IMR-90 (cell line): Measurements from ENCODE around the gene SEMA4F.

ENCODE experiments used
- CEBPB ChIP-seq: IDR thresholded peaks from 2 replicates; pipeline ENCODE4 v1.6.1; 2012; ENCODE audit warnings: low read depth, low read length, improper control_type of control experiment
- ELK1 ChIP-seq: fragments of 150-350 bp; IDR thresholded peaks from 2 replicates; pipeline ENCODE4 v1.6.1; 2016; ENCODE audit warnings: low read depth, mild to moderate bottlenecking, low read length, moderate library complexity, borderline replicate concordance
- FOS ChIP-seq: fragments of 150-350 bp; IDR thresholded peaks from 2 replicates; pipeline ENCODE4 v1.6.1; 2016; ENCODE audit warnings: low read depth, low read length
- MAFK ChIP-seq: IDR thresholded peaks from 2 replicates; pipeline ENCODE4 v1.6.1; 2012; ENCODE audit warnings: low read depth, low read length, improper control_type of control experiment
- MAZ ChIP-seq: IDR thresholded peaks from 2 replicates; pipeline ENCODE4 v1.6.1; 2012; ENCODE audit warnings: low read depth, mild to moderate bottlenecking, low read length, improper control_type of control experiment, moderate library complexity, borderline replicate concordance
- MXI1 ChIP-seq: IDR thresholded peaks from 2 replicates; pipeline ENCODE4 v1.6.1; 2012; ENCODE audit warnings: low read depth, mild to moderate bottlenecking, low read length, moderate library complexity, borderline replicate concordance
- NFE2L2 ChIP-seq: fragments of 150-350 bp; IDR thresholded peaks from 2 replicates; pipeline ENCODE4 v1.6.1; 2016; ENCODE audit warnings: low read depth, mild to moderate bottlenecking, low read length
- POLR2A ChIP-seq: IDR thresholded peaks from 2 replicates; pipeline ENCODE4 v1.6.1; 2012; ENCODE audit warnings: mild to moderate bottlenecking, low read depth, low read length
- RAD21 ChIP-seq: IDR thresholded peaks from 2 replicates; pipeline ENCODE4 v1.6.1; 2012; ENCODE audit warnings: low read length, improper control_type of control experiment
- RCOR1 ChIP-seq: IDR thresholded peaks from 2 replicates; pipeline ENCODE4 v1.6.1; 2012; ENCODE audit warnings: mild to moderate bottlenecking, low read length, improper control_type of control experiment; ENCODE audit not compliant: insufficient replicate concordance
- SMC3 ChIP-seq: fragments of 150-350 bp; IDR thresholded peaks from 2 replicates; pipeline ENCODE4 v1.6.1; 2016; ENCODE audit warnings: low read depth, mild to moderate bottlenecking, antibody characterized with exemption, low read length, moderate library complexity
- TF ChIP-seq, protein P1 (sequence below): conservative IDR thresholded peaks from 2 replicates; pipeline ENCODE4 v1.5.1; 2012; ENCODE audit warnings: mild to moderate bottlenecking, low read depth, low read length, improper control_type of control experiment

DNA sequence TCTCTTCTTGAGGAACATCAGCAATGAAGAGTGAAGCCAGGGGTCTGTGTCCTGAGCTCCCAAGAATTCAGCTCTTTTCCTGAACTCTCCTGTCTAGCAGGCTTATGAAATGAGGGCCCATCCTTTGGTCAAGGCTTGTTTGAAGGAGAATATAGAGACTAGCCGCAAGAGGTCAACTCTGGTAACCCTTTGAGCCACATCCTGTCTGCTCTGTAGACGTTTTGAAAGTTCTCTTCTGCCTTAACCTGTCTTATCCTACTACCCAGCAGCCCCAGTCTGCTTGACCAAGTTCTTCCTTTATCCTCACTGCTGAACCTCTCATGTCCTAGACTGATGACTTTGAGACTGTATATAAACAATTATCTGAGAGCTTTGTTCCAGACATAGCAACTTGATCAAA lies 5.4 kb downstream of the SEMA4F start:
- TF ChIP-seq MAZ (no peak), POLR2A (no peak), CEBPB (no peak), SMC3 (no peak), NFE2L2 (no peak), RCOR1 (no peak), FOS (no peak), MAFK (no peak), RAD21 (no peak), ELK1 (no peak), MXI1 (no peak)
- TF ChIP-seq, protein P1, sequence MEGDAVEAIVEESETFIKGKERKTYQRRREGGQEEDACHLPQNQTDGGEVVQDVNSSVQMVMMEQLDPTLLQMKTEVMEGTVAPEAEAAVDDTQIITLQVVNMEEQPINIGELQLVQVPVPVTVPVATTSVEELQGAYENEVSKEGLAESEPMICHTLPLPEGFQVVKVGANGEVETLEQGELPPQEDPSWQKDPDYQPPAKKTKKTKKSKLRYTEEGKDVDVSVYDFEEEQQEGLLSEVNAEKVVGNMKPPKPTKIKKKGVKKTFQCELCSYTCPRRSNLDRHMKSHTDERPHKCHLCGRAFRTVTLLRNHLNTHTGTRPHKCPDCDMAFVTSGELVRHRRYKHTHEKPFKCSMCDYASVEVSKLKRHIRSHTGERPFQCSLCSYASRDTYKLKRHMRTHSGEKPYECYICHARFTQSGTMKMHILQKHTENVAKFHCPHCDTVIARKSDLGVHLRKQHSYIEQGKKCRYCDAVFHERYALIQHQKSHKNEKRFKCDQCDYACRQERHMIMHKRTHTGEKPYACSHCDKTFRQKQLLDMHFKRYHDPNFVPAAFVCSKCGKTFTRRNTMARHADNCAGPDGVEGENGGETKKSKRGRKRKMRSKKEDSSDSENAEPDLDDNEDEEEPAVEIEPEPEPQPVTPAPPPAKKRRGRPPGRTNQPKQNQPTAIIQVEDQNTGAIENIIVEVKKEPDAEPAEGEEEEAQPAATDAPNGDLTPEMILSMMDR = no peak
